A549 (cell line): ENCODE data around the gene LAMA2. TPM values are rescaled to one million over a fixed set of nuclear protein-coding genes. Genes with fewer than 3 reads are reported as not detected.

Experiments used
- ATAC-seq, 2 experiments: fragments of 200-7000 bp in 1 of 2; fragments of >200 bp in 1 of 2; cut with Nextera tagmentation in 1 of 2; cut with Tn5 transposase in 1 of 2; 3 replicates each; pipeline versions ENCODE4 v1.8.0 to v1.9.1; 2018 to 2020; ENCODE audit warnings: mild to moderate bottlenecking in 1 of 2, moderate library complexity in 1 of 2
- CTCF ChIA-PET: fragments of 300-600 bp; sonication (Branson Sonifier 250); formaldehyde crosslinking; extraction: SDS; loops from one replicate; lab custom pipeline; 2021; ENCODE audit warnings: antibody characterized with exemption, inconsistent platforms; lab: Yijun Ruan, JAX
- POLR2A ChIA-PET: fragments of 350-600 bp; formaldehyde crosslinking; extraction: SDS; loops from one replicate; lab custom pipeline; 2021; ENCODE audit warnings: antibody characterized with exemption, inconsistent platforms; lab: Yijun Ruan, JAX
- DNase-seq, 2 experiments: peaks; one replicate each; pipeline versions ENCODE4 v3.0.0 to v3.0.0-alpha.2; 2011 to 2016; ENCODE audit warnings: low read depth in 1 of 2, low spot score in 1 of 2
- FAIRE-seq: peaks from 2 replicates; lab custom pipeline; 2011; peaks lifted over from hg19 to GRCh38; lab: Jason Lieb, UNC
- H3K27ac ChIP-seq, 2 experiments: fragments of >200 bp; sonication (Bioruptor Twin); formaldehyde crosslinking; 3 replicates each; pipeline ENCODE4 v1.5.1; 2016 to 2017
- H3K4me1 ChIP-seq: fragments of >200 bp; sonication (Bioruptor Twin); formaldehyde crosslinking; 3 replicates; pipeline ENCODE4 v1.6.1; 2016
- H3K4me2 ChIP-seq: fragments of >200 bp; sonication (Bioruptor Twin); formaldehyde crosslinking; 3 replicates; pipeline ENCODE4 v1.6.1; 2016
- H3K4me3 ChIP-seq: fragments of >200 bp; sonication (Bioruptor Twin); formaldehyde crosslinking; 3 replicates; pipeline ENCODE4 v1.5.1; 2016
- H3K9me3 ChIP-seq: fragments of >200 bp; sonication (Bioruptor Twin); formaldehyde crosslinking; 3 replicates; pipeline ENCODE4 v1.6.1; 2016
- ATOH8 ChIP-seq: fragments of 250-450 bp; sonication (Bioruptor Pico); IDR thresholded peaks from 2 replicates; pipeline ENCODE4 v1.5.0; 2020; ENCODE audit warnings: low read depth, mild to moderate bottlenecking, moderate library complexity
- CHD4 ChIP-seq: fragments of 200-600 bp; sonication (generic); IDR thresholded peaks from 2 replicates; pipeline ENCODE4 v1.6.1; 2016; ENCODE audit warnings: antibody characterized with exemption, mild to moderate bottlenecking, borderline replicate concordance
- CTCF ChIP-seq: fragments of >200 bp; sonication (Bioruptor Twin); formaldehyde crosslinking; IDR thresholded peaks from 3 replicates; pipeline ENCODE4 v1.5.1; 2016
- EP300 ChIP-seq, 2 experiments: fragments of >200 bp; sonication (Bioruptor Twin); formaldehyde crosslinking; IDR thresholded peaks; 2 replicates in 1 of 2; 3 replicates in 1 of 2; pipeline ENCODE4 v1.6.1; 2016 to 2017
- ESRRA ChIP-seq: fragments of 150-350 bp; IDR thresholded peaks from 2 replicates; pipeline ENCODE4 v1.6.1; 2014; ENCODE audit warnings: mild to moderate bottlenecking, low read length, borderline replicate concordance
- FOSL2 ChIP-seq, 2 experiments: fragments of 450-650 bp in 1 of 2; fragments of >200 bp in 1 of 2; sonication (Bioruptor Twin) in 1 of 2; formaldehyde crosslinking; IDR thresholded peaks; 2 replicates each; pipeline versions ENCODE4 v1.5.0 to v1.6.1; 2016 to 2020; ENCODE audit warnings: mild to moderate bottlenecking in 1 of 2, moderate library complexity in 1 of 2
- HES2 ChIP-seq: fragments of >200 bp; sonication (Bioruptor Twin); formaldehyde crosslinking; IDR thresholded peaks from 2 replicates; pipeline ENCODE4 v1.6.1; 2016
- HEYL ChIP-seq: fragments of 250-450 bp; sonication (Bioruptor Pico); IDR thresholded peaks from 2 replicates; pipeline ENCODE4 v1.8.0; 2021; ENCODE audit warnings: mild to moderate bottlenecking, moderate library complexity
- JUN ChIP-seq, 2 experiments: fragments of >200 bp; sonication (Bioruptor Twin); formaldehyde crosslinking; IDR thresholded peaks; 2 replicates in 1 of 2; 3 replicates in 1 of 2; pipeline ENCODE4 v1.6.1; 2016 to 2017
- JUNB ChIP-seq: fragments of >200 bp; sonication (Bioruptor Twin); formaldehyde crosslinking; IDR thresholded peaks from 2 replicates; pipeline ENCODE4 v1.6.1; 2016
- KDM5A ChIP-seq: fragments of 200-600 bp; sonication (generic); IDR thresholded peaks from 2 replicates; pipeline ENCODE4 v1.6.1; 2016; ENCODE audit warnings: antibody characterized with exemption, mild to moderate bottlenecking
- MAFK ChIP-seq: fragments of 450-650 bp; IDR thresholded peaks from 2 replicates; pipeline ENCODE4 v1.6.1; 2014; ENCODE audit not compliant: partially characterized antibody
- NPAS2 ChIP-seq: fragments of 250-450 bp; sonication (Bioruptor Pico); IDR thresholded peaks from 2 replicates; pipeline ENCODE4 v1.8.0; 2022; ENCODE audit warnings: mild to moderate bottlenecking, moderate library complexity, borderline replicate concordance
- NR3C1 ChIP-seq: fragments of >200 bp; sonication (Bioruptor Twin); formaldehyde crosslinking; IDR thresholded peaks from 3 replicates; pipeline ENCODE4 v1.6.1; 2017
- PBX3 ChIP-seq: IDR thresholded peaks from 2 replicates; pipeline ENCODE4 v1.6.1; 2012
- PHF8 ChIP-seq: fragments of 200-600 bp; sonication (generic); IDR thresholded peaks from 2 replicates; pipeline ENCODE4 v1.6.1; 2016; ENCODE audit warnings: low read depth, mild to moderate bottlenecking, antibody characterized with exemption, moderate library complexity, borderline replicate concordance
- RCOR1 ChIP-seq: fragments of 150-350 bp; IDR thresholded peaks from 2 replicates; pipeline ENCODE4 v1.6.1; 2014; ENCODE audit warnings: antibody characterized with exemption, low read length, low read depth
- REST ChIP-seq: fragments of 200-600 bp; sonication (generic); IDR thresholded peaks from 2 replicates; pipeline ENCODE4 v1.6.1; 2016; ENCODE audit warnings: antibody characterized with exemption, mild to moderate bottlenecking, moderate library complexity
- SMC3 ChIP-seq: fragments of >200 bp; sonication (Bioruptor Twin); formaldehyde crosslinking; IDR thresholded peaks from 3 replicates; pipeline ENCODE4 v1.6.1; 2018; ENCODE audit warnings: inconsistent platforms
- TFCP2L1 ChIP-seq: fragments of 250-450 bp; sonication (Bioruptor Pico); IDR thresholded peaks from 2 replicates; pipeline ENCODE4 v1.5.0; 2021; ENCODE audit warnings: mild to moderate bottlenecking
- USF2 ChIP-seq: fragments of 450-650 bp; IDR thresholded peaks from 2 replicates; pipeline ENCODE4 v1.6.1; 2014; ENCODE audit warnings: antibody characterized with exemption
- ZFP36 ChIP-seq: fragments of 450-650 bp; IDR thresholded peaks from 2 replicates; pipeline ENCODE4 v1.6.1; 2014; ENCODE audit warnings: borderline replicate concordance; ENCODE audit not compliant: partially characterized antibody
- WGBS: methylation state at CpG from one replicate; pipeline ENCODE4 v1.1.6; 2017; ENCODE audit errors: missing lambda C conversion rate; 5-methylcytosine and 5-hydroxymethylcytosine counted together
- polyA plus RNA-seq, 4 experiments: library from polyadenylated mRNA; depleted of rRNA in 3 of 4; stranded (reverse); fragments of >200 nt; fragmentation: RNase III in 1 of 4; extraction: RNeasy Plus Mini Kit Qiagen cat#74134 plus additional on column Dnase treatment in 1 of 4; gene quantifications; 2 replicates in 3 of 4; 3 replicates in 1 of 4; pipeline ENCODE4 v1.2.3, GENCODE V29; 2011 to 2017

LAMA2 gene
- polyA plus RNA-seq, 2 of the 4 experiments (the other 2 are of a cell fraction), result 0.21 to 1.3 TPM

- no peaks in the 10 kb centered on the region for H3K4me1 ChIP-seq
- 71% methylated on average over 4 of the region's 4 CpGs for WGBS
- TF ChIP-seq ESRRA (no peak), PBX3 (no peak)
- TF ChIP-seq, all 56 proteins: peak for 0
- no peak overlapping the region for H3K27ac ChIP-seq
- H3K4me2 ChIP-seq, result no peak overlapping the region
- DNase-seq (no peak), ATAC-seq (no peak), FAIRE-seq (no peak)
- ChIA-PET CTCF (no interaction called here), POLR2A (no interaction called here)
- H3K9me3 ChIP-seq, result no peaks in the 10 kb centered on the region
- H3K4me3 ChIP-seq, result no peak overlapping the region
Observed at GRCh38 chr6:129329678-129330077, 446.7 kb downstream of the LAMA2 start.

- H3K27ac ChIP-seq, result no peak overlapping the region
- ChIA-PET POLR2A (no interaction called here), CTCF (no interaction called here)
- FAIRE-seq (no peak), ATAC-seq (no peak), DNase-seq (no peak)
- H3K9me3 ChIP-seq, result no peaks in the 10 kb centered on the region
- H3K4me2 ChIP-seq, result no peak overlapping the region
- 49% methylated on average over 2 of the region's 2 CpGs for WGBS
- no peak overlapping the region for H3K4me3 ChIP-seq
- no peak for TF ChIP-seq EP300 (IDR thresholded peaks at IDR 0.05)
- no peak for TF ChIP-seq NPAS2 (CRISPR knock-in tag)
- no peak for TF ChIP-seq JUN (IDR thresholded peaks at IDR 0.05)
- no peak for TF ChIP-seq ESRRA
- TF ChIP-seq ATOH8 (CRISPR knock-in tag), result no peak
- no peak for TF ChIP-seq CTCF
- TF ChIP-seq RCOR1, result no peak
- TF ChIP-seq ZFP36, result no peak
- TF ChIP-seq SMC3, result no peak
- no peak for TF ChIP-seq NR3C1
- no peaks in the 10 kb centered on the region for H3K4me1 ChIP-seq
Observed at GRCh38 chr6:129331450-129332138, 448.7 kb downstream of the LAMA2 start.

- Histone ChIP-seq H3K27ac (no peak overlapping the region), H3K4me2 (no peak overlapping the region), H3K4me1 (no peaks in the 10 kb centered on the region), H3K4me3 (no peak overlapping the region), H3K9me3 (no peaks in the 10 kb centered on the region)
- WGBS, result 59% methylated on average over 4 of the region's 4 CpGs
- ChIA-PET POLR2A (no interaction called here), CTCF (no interaction called here)
- ATAC-seq (no peak), DNase-seq (no peak), FAIRE-seq (no peak)
- TF ChIP-seq TFCP2L1 (CRISPR knock-in tag), result no peak
- no peak for TF ChIP-seq USF2
- no peak for TF ChIP-seq HEYL (CRISPR knock-in tag)
- TF ChIP-seq MAFK, result no peak
- no peak for TF ChIP-seq ESRRA
- no peak for TF ChIP-seq JUNB
- no peak for TF ChIP-seq REST
- no peak for TF ChIP-seq NR3C1
- TF ChIP-seq JUN (IDR thresholded peaks at IDR 0.05), result no peak
- TF ChIP-seq CHD4, result no peak
- TF ChIP-seq PHF8, result no peak
- TF ChIP-seq FOSL2 (IDR thresholded peaks at IDR 0.05), result no peak
- TF ChIP-seq FOSL2 (CRISPR knock-in tag; IDR thresholded peaks at IDR 0.05), result no peak
- no peak for TF ChIP-seq ATOH8 (CRISPR knock-in tag)
- TF ChIP-seq KDM5A, result no peak
- TF ChIP-seq SMC3, result no peak
- TF ChIP-seq HES2, result no peak
Observed at GRCh38 chr6:129335792-129336191, 452.9 kb downstream of the LAMA2 start.
